ENCODE results near the gene LMX1A. TPM values are rescaled to one million over a fixed set of nuclear protein-coding genes. Genes with fewer than 3 reads are reported as not detected.

The LMX1A gene
- total and polyA plus RNA-seq, 2 experiments from 2014 or later: not detected

- no peak for TF ChIP-seq REST (IDR thresholded peaks at IDR 0.05; ENCODE audit: unreplicated experiment)
Measured at GRCh38 chr1:165218731-165219130, 137.8 kb downstream of the LMX1A start (continued).

- no peak overlapping the region for H3K4me3 ChIP-seq
- H3K27me3 ChIP-seq (ENCODE audit: insufficient read depth): no peaks in the 10 kb centered on the region
- H3K79me2 ChIP-seq (replicated peaks; ENCODE audit: insufficient read depth): no peaks in the 10 kb centered on the region
- H3F3A ChIP-seq (replicated peaks; ENCODE audit: low read depth): no peaks in the 10 kb centered on the region
- no peak overlapping the region for H3K27ac Mint-ChIP-seq
- no peak overlapping the region for H3K4me2 ChIP-seq
- no peaks in the 10 kb centered on the region for H4K20me1 ChIP-seq (replicated peaks; ENCODE audit: insufficient read depth)
- no peaks in the 10 kb centered on the region for H3K9me3 Mint-ChIP-seq
- H3K36me3 ChIP-seq (ENCODE audit: insufficient read depth): no peaks in the 10 kb centered on the region
- no peak for ATAC-seq
- H3K27me3 Mint-ChIP-seq (ENCODE audit: insufficient read depth, low read depth, poor library complexity): peaks cover 4% of the 10 kb centered on the region
- H2AFZ ChIP-seq: no peak overlapping the region
- no peaks in the 10 kb centered on the region for H3K9me2 ChIP-seq (ENCODE audit: insufficient read depth)
- no peak overlapping the region for H3K27ac ChIP-seq (ENCODE audit: low read depth)
- H3K4me1 ChIP-seq (ENCODE audit: insufficient read depth): peaks cover 17% of the 10 kb centered on the region
- DNase-seq (ENCODE audit: low spot score): no peak
- H3K4me1 Mint-ChIP-seq: peaks cover 72% of the 10 kb centered on the region
- H3K4me3 Mint-ChIP-seq: no peak overlapping the region; the same call in 2 of the 3 replicates
- H3K36me3 Mint-ChIP-seq (ENCODE audit: low read depth): no peaks in the 10 kb centered on the region
- no peak for TF ChIP-seq REST (IDR thresholded peaks at IDR 0.05; ENCODE audit: unreplicated experiment)
- TF ChIP-seq JUNB (IDR thresholded peaks at IDR 0.05; ENCODE audit: unreplicated experiment): no peak
- no peak for TF ChIP-seq NANOG (IDR thresholded peaks at IDR 0.05; ENCODE audit: borderline replicate concordance)
- no peak for TF ChIP-seq CTCF (conservative IDR thresholded peaks at IDR 0.05; ENCODE audit: low read depth in 2 of 2)
- TF ChIP-seq EZH2 (IDR thresholded peaks at IDR 0.05; ENCODE audit: low read depth, unreplicated experiment): no peak
- TF ChIP-seq STAT1 (IDR thresholded peaks at IDR 0.05; ENCODE audit: unreplicated experiment): no peak
- no peak for TF ChIP-seq POLR2AphosphoS5 (IDR thresholded peaks at IDR 0.05; ENCODE audit: low read depth)
- no peak for TF ChIP-seq ZNF114 (CRISPR knock-in tag; IDR thresholded peaks at IDR 0.05)
- TF ChIP-seq ZNF462 (CRISPR knock-in tag; IDR thresholded peaks at IDR 0.05): no peak
- no peak for TF ChIP-seq ZNF331 (CRISPR knock-in tag; IDR thresholded peaks at IDR 0.05; ENCODE audit: low read depth)
- TF ChIP-seq CREB1 (CRISPR knock-in tag; IDR thresholded peaks at IDR 0.05; ENCODE audit: low read depth): no peak
Measured at GRCh38 chr1:165217958-165218357, 138.6 kb downstream of the LMX1A start.

Data from GM23338 (cell line).